SK-N-SH (cell line): Measurements from ENCODE around the gene TACC2. TPM values are rescaled to one million over a fixed set of nuclear protein-coding genes. Genes with fewer than 3 reads are reported as not detected.

Experiments
- CTCF ChIA-PET: fragments of 300-600, 350-600 bp; formaldehyde crosslinking; extraction: SDS; loops from one replicate; lab custom pipeline; 2021; lab: Yijun Ruan, JAX
- POLR2A ChIA-PET: fragments of 350-600 bp; sonication (Branson Sonifier 250); formaldehyde crosslinking; extraction: SDS; loops from one replicate; lab custom pipeline; 2020; ENCODE audit warnings: antibody characterized with exemption, inconsistent platforms; lab: Yijun Ruan, JAX
- DNase-seq: peaks from one replicate; pipeline ENCODE4 v3.0.0; 2012
- H2AFZ ChIP-seq: fragments of 200-600 bp; sonication (generic); 2 replicates; pipeline ENCODE4 v1.8.1; 2016; ENCODE audit warnings: antibody characterized with exemption, mild to moderate bottlenecking, low read depth
- H3F3A ChIP-seq: fragments of 200-600 bp; sonication (generic); replicated peaks from 2 replicates; pipeline ENCODE3; 2016; ENCODE audit warnings: antibody characterized with exemption, mild to moderate bottlenecking; ENCODE audit not compliant: insufficient read depth
- H3K27ac ChIP-seq, 2 experiments: fragments of 200-500 bp in 1 of 2; fragments of 200-600 bp in 1 of 2; sonication (Bioruptor generic) in 1 of 2; sonication (generic), shearing (Covaris generic) in 1 of 2; 2 replicates each; pipeline versions ENCODE4 v1.5.1 to v1.6.1; 2014 to 2016; ENCODE audit warnings: low read depth in 2 of 2, inconsistent platforms in 1 of 2, low read length in 1 of 2, mild to moderate bottlenecking in 1 of 2, mixed read lengths in 1 of 2
- H3K27me3 ChIP-seq: fragments of 200-600 bp; sonication (generic), shearing (Covaris generic); 2 replicates; pipeline ENCODE4 v1.6.1; 2016; ENCODE audit warnings: mixed run types; ENCODE audit not compliant: insufficient read depth
- H3K36me3 ChIP-seq, 2 experiments: fragments of 200-500 bp in 1 of 2; fragments of 200-600 bp in 1 of 2; sonication (Bioruptor generic) in 1 of 2; sonication (generic) in 1 of 2; replicated peaks in 1 of 2; 2 replicates each; pipeline versions ENCODE3 to v1.5.1; 2014 to 2016; ENCODE audit warnings: low read length in 1 of 2, mild to moderate bottlenecking in 1 of 2; ENCODE audit not compliant: insufficient read depth in 2 of 2, control insufficient read depth in 1 of 2
- H3K4me1 ChIP-seq, 2 experiments: fragments of 200-500 bp in 1 of 2; fragments of 200-600 bp in 1 of 2; sonication (Bioruptor generic) in 1 of 2; sonication (generic), shearing (Covaris generic) in 1 of 2; 2 replicates each; pipeline versions ENCODE4 v1.5.1 to v1.6.1; 2014 to 2016; ENCODE audit warnings: low read depth in 1 of 2, low read length in 1 of 2, mixed run types in 1 of 2; ENCODE audit not compliant: insufficient read depth in 2 of 2, control insufficient read depth in 1 of 2
- H3K4me2 ChIP-seq: fragments of 200-600 bp; sonication (generic), shearing (Covaris generic); 2 replicates; pipeline ENCODE4 v1.6.1; 2017; ENCODE audit warnings: mixed run types
- H3K4me3 ChIP-seq, 2 experiments: fragments of 200-500 bp in 1 of 2; fragments of 200-600 bp in 1 of 2; sonication (Bioruptor generic) in 1 of 2; sonication (generic), shearing (Covaris generic) in 1 of 2; 2 replicates each; pipeline versions ENCODE4 v1.5.1 to v1.8.1; 2014 to 2016; ENCODE audit warnings: low read depth in 2 of 2, inconsistent platforms in 1 of 2, low read length in 1 of 2, mild to moderate bottlenecking in 1 of 2, mixed read lengths in 1 of 2, moderate library complexity in 1 of 2
- H3K79me2 ChIP-seq: fragments of 200-600 bp; sonication (generic); 2 replicates; pipeline ENCODE4 v1.8.1; 2017; ENCODE audit warnings: mild to moderate bottlenecking; ENCODE audit not compliant: insufficient read depth
- H3K9ac ChIP-seq: fragments of 200-600 bp; sonication (generic); 2 replicates; pipeline ENCODE4 v1.6.1; 2017; ENCODE audit warnings: mixed run types
- H3K9me2 ChIP-seq: fragments of 200-600 bp; sonication (generic); 2 replicates; pipeline ENCODE4 v1.6.1; 2017; ENCODE audit warnings: mixed run types
- H3K9me3 ChIP-seq: fragments of 200-600 bp; sonication (generic); 2 replicates; pipeline ENCODE4 v1.6.1; 2017; ENCODE audit warnings: mixed run types, mild to moderate bottlenecking, moderate library complexity
- H4K20me1 ChIP-seq: fragments of 200-600 bp; sonication (generic); 2 replicates; pipeline ENCODE4 v1.6.1; 2017; ENCODE audit warnings: mild to moderate bottlenecking, mixed run types; ENCODE audit not compliant: insufficient read depth
- CTCF ChIP-seq: fragments of 200-600 bp; sonication (generic); IDR thresholded peaks from 2 replicates; pipeline ENCODE4 v1.6.1; 2017; ENCODE audit warnings: antibody characterized with exemption, mild to moderate bottlenecking, moderate library complexity
- EP300 ChIP-seq, 2 experiments: IDR thresholded peaks; 2 replicates each; pipeline versions ENCODE4 v1.4.0 to v1.6.1; 2012; ENCODE audit warnings: borderline replicate concordance in 1 of 2, low read depth in 1 of 2, low read length in 1 of 2
- EZH2phosphoT487 ChIP-seq: fragments of 200-600 bp; sonication (generic); IDR thresholded peaks from 2 replicates; pipeline ENCODE4 v1.6.1; 2017; ENCODE audit warnings: low read depth, mixed run types, mild to moderate bottlenecking, antibody characterized with exemption, moderate library complexity, borderline replicate concordance
- GATA2 ChIP-seq: sonication (generic); formaldehyde crosslinking; IDR thresholded peaks from 2 replicates; pipeline ENCODE4 v1.5.0; 2020; ENCODE audit warnings: mild to moderate bottlenecking, missing genetic modification reagents
- JUND ChIP-seq: IDR thresholded peaks from 2 replicates; pipeline ENCODE4 v1.4.0; 2012
- POLR2AphosphoS5 ChIP-seq: IDR thresholded peaks from 2 replicates; pipeline ENCODE4 v1.6.1; 2012; ENCODE audit warnings: low read depth, low read length
- RAD21 ChIP-seq: IDR thresholded peaks from 2 replicates; pipeline ENCODE4 v1.6.1; 2012; ENCODE audit warnings: mild to moderate bottlenecking, low read length
- REST ChIP-seq: IDR thresholded peaks from 2 replicates; pipeline ENCODE4 v1.6.1; 2012; ENCODE audit warnings: mild to moderate bottlenecking, low read depth, low read length, moderate library complexity
- RXRA ChIP-seq: IDR thresholded peaks from 2 replicates; pipeline ENCODE4 v1.4.0; 2012; ENCODE audit warnings: low read depth, mild to moderate bottlenecking, borderline replicate concordance
- SMC3 ChIP-seq: IDR thresholded peaks from 2 replicates; pipeline ENCODE4 v1.6.1; 2012; ENCODE audit warnings: low read depth, low read length, improper control_type of control experiment
- TCF12 ChIP-seq: IDR thresholded peaks from 2 replicates; pipeline ENCODE4 v1.4.0; 2012
- USF1 ChIP-seq: IDR thresholded peaks from 2 replicates; pipeline ENCODE4 v1.4.0; 2012; ENCODE audit warnings: low read depth, borderline replicate concordance
- YY1 ChIP-seq: IDR thresholded peaks from 2 replicates; pipeline ENCODE4 v1.4.0; 2012; ENCODE audit warnings: low read depth, mild to moderate bottlenecking
- WGBS: methylation state at CpG from one replicate; pipeline ENCODE4 v1.1.6; 2017; ENCODE audit warnings: low lambda C conversion rate; 5-methylcytosine and 5-hydroxymethylcytosine counted together
- polyA plus RNA-seq, 3 experiments: library from polyadenylated mRNA; depleted of rRNA; stranded (reverse); fragments of >200 nt; gene quantifications; 2 replicates each; pipeline ENCODE4 v1.2.3, GENCODE V29; 2012

Gene TACC2
- polyA plus RNA-seq, 1 of the 3 experiments (the other 2 are of a cell fraction): 8.8 TPM

- Histone ChIP-seq H3K4me1 (peaks cover 0 to 4% of the 10 kb centered on the region in 2 experiments; a peak in 1 of 4 replicates), H3K9ac (no peak overlapping the region), H3K27me3 (no peaks in the 10 kb centered on the region), H3K27ac (no peak overlapping the region), H3K4me2 (no peak overlapping the region), H3K36me3 (no peaks in the 10 kb centered on the region), H3K9me3 (no peaks in the 10 kb centered on the region), H3K4me3 (no peak overlapping the region), H4K20me1 (no peaks in the 10 kb centered on the region), H3F3A (no peaks in the 10 kb centered on the region), H3K9me2 (no peaks in the 10 kb centered on the region), H2AFZ (no peak overlapping the region), H3K79me2 (no peaks in the 10 kb centered on the region)
- DNase-seq: no peak
- POLR2A ChIA-PET: no interaction called here
- WGBS: 62% methylated on average over 5 of the region's 5 CpGs
- CTCF ChIA-PET: interaction anchor here (1.5 to 2.0 kb wide), 2 partner anchors 7 to 14 kb away, joined by 4 to 5 read pairs; no protein-coding TSS in a partner anchor
- no peak for TF ChIP-seq CTCF
- no peak for TF ChIP-seq JUND
Observed at GRCh38 chr10:122045212-122045611, 56.2 kb downstream of the TACC2 start.

GRCh38 chr10:122047560-122047959 lies 58.6 kb downstream of the TACC2 start:
- Histone ChIP-seq H3K27me3 (no peaks in the 10 kb centered on the region), H3K4me1 (peaks cover 0 to 4% of the 10 kb centered on the region in 2 experiments; a peak in 1 of 4 replicates), H3K9me2 (no peaks in the 10 kb centered on the region), H3K9me3 (no peaks in the 10 kb centered on the region), H3F3A (no peaks in the 10 kb centered on the region), H3K36me3 (no peaks in the 10 kb centered on the region), H3K27ac (no peak overlapping the region), H4K20me1 (no peaks in the 10 kb centered on the region), H3K9ac (no peak overlapping the region), H2AFZ (no peak overlapping the region), H3K4me2 (no peak overlapping the region), H3K4me3 (no peak overlapping the region), H3K79me2 (no peaks in the 10 kb centered on the region)
- CTCF ChIA-PET: no interaction called here
- 96% methylated on average over 3 of the region's 3 CpGs for WGBS
- no peak for DNase-seq
- no peak for TF ChIP-seq POLR2AphosphoS5
- POLR2A ChIA-PET: no interaction called here

GRCh38 chr10:122049076-122049475 lies 60.1 kb downstream of the TACC2 start:
- H4K20me1 ChIP-seq: no peaks in the 10 kb centered on the region
- H3K4me1 ChIP-seq: peaks cover 0 to 3% of the 10 kb centered on the region in 2 experiments; a peak in 1 of 4 replicates
- no peaks in the 10 kb centered on the region for H3K36me3 ChIP-seq
- H3K9me3 ChIP-seq: no peaks in the 10 kb centered on the region
- CTCF ChIA-PET: interaction anchor here (1.6 kb wide), 1 partner anchor 10 kb away, joined by 3 read pairs; no protein-coding TSS in a partner anchor
- H3K9ac ChIP-seq: no peak overlapping the region
- TF ChIP-seq GATA2 (CRISPR knock-in tag): no peak
- no peak for TF ChIP-seq JUND
- TF ChIP-seq SMC3: no peak
- TF ChIP-seq TCF12: no peak
- no peak for TF ChIP-seq POLR2AphosphoS5
- TF ChIP-seq RXRA: no peak
- TF ChIP-seq USF1: no peak
- TF ChIP-seq REST: no peak
- no peak for TF ChIP-seq RAD21
- TF ChIP-seq YY1: no peak
- no peak for TF ChIP-seq EZH2phosphoT487
- TF ChIP-seq EP300 (IDR thresholded peaks at IDR 0.05; ENCODE audit: borderline replicate concordance in 1 of 2, low read depth in 1 of 2, low read length in 1 of 2): no peak
- TF ChIP-seq, all 33 proteins: peak for 0
- WGBS: 77% methylated on average over 9 of the region's 9 CpGs
- H3K27me3 ChIP-seq: no peaks in the 10 kb centered on the region
- no peak overlapping the region for H3K4me3 ChIP-seq
- DNase-seq: no peak
- POLR2A ChIA-PET: no interaction called here
- H2AFZ ChIP-seq: no peak overlapping the region
- H3F3A ChIP-seq: no peaks in the 10 kb centered on the region
- H3K4me2 ChIP-seq: no peak overlapping the region
- no peak overlapping the region for H3K27ac ChIP-seq
- H3K79me2 ChIP-seq: no peaks in the 10 kb centered on the region
- H3K9me2 ChIP-seq: no peaks in the 10 kb centered on the region
